Stimulated activated CD4-positive, alpha-beta T cell treated with anti-CD3 and anti-CD28 coated beads, Interleukin-4, amount 100 ng/mL, for 4 hours (primary cell): ENCODE measurements around the gene DACH1.

Experiments
- DNase-seq, 2 experiments: peaks; one replicate each; pipeline ENCODE4 v3.0.0-alpha.2; 2020

The DACH1 gene

DNA sequence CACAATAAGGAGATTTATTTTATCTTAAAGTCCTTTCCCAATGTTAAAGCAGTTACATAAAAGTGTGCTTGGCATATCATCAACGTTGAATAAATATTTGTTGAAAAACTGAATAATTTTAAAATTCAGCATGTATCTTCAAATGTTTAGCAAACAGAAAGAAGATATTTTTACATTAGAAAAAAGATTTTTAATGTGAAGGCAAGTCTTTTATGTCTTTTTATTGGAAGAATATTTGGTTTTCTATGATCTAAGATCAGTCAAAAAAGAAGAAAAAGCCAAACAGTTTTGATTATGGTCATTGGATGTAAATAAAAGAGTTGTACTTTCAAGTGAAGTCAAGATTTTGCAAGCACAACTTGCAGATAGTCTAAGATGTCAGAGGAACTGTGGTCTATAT is 397.4 kb downstream of the DACH1 start:
- no peak for DNase-seq

DNA sequence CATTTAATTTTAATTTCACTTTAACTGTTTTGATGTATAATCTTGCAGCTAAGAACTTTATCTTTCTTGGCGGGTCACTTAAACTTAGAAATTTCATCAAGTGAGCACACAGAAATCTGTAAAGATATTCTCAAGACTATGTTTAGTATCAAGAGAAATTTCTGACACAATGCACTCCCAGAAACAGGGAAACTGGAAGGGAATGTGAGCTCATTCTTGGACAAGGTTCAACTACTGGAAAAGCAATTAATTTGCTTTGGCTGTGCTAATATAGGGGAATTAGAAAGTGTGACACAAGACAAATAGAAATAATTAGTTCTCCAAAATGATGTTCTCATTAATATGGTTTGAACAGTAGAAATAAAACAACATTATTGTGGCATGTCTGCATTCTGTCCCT is 402.3 kb downstream of the DACH1 start:
- no peak for DNase-seq

DNA sequence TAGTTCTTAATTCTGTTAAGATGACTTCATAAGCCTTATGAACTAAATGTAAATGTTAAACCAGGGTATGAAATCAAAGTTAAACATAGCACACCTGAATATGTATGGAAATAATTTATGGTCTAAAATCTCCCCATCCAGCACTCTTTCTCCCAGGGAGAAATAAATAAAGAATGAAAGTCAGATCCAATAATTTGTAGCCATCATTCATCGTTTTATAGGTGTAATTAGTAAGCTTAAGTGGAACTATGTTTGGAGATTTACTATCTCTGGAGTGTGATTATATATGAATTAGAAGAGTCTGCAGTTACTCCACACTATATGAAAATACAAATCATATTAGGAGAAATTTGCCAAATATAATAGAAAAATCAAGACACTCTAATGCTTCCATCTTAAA is 405.1 kb downstream of the DACH1 start:
- DNase-seq: no peak

DNA sequence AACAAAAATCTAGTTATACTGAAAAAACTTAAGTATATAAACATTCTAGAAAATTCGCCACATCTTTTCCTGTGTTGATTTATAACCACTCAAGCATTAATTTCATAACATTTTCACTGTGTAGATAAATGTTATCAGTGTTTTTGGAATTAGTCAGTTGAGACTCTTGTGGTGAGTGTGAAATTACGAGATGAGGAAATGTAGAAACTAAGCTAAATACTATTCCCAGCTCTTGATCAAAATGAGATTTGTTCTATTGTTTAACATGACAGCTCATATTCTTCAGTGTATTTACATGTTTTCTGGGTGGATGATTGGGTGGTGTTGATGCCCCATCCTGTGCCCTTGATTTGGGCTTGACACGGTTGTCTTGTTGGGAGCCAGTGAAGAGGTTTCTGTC is 406.8 kb downstream of the DACH1 start:
- no peak for DNase-seq

DNA sequence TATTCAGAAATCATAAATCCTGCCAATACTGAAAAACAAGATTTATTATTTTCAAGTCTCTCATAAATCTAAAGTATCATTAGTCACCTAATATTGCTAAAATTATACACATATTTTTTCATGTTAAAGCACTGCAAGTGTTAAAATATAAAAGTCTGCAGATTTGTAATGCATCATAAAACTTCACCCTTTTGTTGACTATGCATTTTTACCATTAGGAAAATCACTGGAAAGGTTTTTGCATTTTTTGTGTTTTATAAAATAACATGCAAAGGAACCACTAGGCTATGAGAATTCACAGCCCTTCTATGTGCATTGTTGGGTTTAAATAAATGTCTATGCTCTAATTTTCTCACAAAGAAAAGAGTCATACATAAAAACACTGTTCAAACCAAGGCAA is 407.3 kb downstream of the DACH1 start:
- no peak for DNase-seq

DNA sequence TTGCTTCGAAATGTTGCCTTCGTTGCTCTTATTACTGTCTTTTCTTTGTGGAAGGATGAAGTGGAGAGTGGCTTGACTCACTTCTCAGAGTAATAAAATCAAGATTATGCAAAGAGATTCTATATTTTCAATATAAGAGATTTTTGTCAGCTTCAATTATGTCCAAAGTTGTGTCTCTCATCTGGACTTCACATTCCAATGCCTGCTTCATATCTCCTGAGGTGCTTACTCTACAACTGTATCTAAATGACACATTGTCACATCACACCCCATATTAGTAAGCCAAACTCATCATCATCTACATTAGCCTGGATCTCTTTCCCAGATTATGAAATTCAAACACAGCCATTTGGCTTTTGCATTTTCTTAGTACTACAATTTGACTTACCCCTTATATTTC is 409.4 kb downstream of the DACH1 start:
- DNase-seq: no peak

DNA sequence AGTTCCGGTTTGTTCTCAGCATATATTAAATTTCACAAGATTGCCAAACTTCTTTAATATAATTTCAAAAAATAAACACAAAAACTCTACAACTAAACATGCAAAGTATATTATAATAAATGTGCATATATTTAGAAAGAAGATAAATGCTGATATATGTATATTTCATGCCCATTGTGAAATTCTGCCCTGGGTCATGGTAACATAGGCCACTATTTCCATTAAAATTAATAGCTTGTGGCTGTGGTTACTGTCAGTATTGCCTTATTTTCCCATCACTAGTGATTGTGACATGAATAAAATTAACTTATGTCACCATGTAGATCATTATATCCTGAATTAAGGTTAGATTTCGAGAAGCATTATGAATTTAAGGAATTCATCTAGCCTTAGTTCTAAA is 410.9 kb downstream of the DACH1 start:
- no peak for DNase-seq

DNA sequence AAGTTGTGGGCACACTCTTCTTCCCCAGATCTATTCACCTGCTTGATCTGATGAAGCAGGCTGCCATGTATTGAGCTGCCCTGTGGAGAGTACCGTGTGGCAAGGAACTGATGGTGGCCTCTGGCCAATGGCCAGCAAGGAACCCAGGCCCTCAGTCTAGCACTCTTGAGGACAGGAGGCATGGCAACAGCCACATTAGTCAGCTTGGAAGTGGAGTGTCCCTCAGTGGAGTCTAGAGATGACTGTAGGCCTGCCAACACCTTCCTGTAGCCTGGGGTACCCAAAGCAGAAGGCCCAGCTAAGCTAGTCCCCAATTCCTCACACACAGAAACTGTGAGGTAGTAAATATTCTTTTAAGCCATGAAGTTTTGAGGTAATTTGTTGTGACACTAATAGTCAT is 412.5 kb downstream of the DACH1 start:
- DNase-seq: no peak

DNA sequence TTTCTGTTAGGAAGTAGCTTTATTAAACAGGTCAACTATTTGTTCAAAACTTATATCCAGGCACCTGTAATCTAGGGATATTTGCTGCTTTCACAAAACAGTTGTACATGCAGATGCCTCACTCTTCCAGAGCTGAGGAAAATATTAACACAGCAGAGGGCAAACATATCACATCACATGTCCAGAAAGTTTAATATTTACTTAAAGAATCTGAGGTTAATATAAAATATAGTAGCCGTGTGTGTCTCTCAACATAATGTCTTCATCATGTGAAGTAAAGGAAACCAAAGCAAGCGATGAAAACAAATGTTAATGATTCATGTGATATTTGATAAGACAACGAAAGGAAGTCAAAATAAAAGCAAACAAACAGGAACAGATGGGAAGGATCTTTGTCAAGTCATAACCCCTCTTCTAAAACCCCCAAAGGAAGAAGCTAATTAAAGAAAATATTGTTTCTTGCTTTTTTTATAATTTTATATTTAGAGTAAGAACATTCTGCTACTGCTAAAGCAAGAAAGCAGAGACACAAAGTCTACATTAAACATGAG is 418.8 kb downstream of the DACH1 start:
- DNase-seq: no peak

DNA sequence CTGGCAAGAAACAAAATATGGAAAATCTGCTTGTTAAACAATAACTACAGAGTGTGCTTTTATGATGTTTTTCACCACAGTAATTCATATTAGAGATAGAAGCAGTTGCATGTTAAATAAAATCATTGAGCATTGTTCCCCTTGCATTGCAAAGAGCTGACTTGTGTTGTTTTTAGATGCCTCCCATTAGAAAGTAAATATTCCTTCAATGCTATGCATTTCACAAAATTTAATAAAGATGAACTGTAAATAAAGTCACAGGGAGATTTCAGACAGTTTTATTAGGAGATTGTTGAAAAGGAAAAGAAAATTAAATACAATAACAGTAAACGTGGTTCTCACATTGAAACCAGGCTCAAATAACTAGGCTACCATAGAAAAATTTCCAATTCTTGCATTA is 429.3 kb downstream of the DACH1 start:
- DNase-seq: no peak

DNA sequence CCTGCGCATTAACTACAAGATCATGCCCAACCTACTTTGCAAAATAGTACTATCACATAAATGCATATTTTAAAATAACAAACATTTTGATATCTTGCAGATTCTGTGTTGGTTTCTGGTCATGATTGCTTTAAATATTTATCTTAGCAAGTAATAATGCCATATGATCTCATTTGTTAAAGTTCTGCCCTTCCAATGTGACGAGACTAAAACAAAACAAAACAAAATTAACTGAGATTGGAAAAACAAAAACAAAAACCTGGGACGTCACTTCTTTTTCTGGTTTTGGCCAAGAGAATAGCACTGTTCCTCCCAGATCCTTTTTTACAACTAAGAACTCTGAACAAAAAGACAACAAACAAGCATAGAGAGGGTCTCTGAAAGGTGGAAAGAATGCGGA is 436.3 kb downstream of the DACH1 start:
- DNase-seq: no peak

DNA sequence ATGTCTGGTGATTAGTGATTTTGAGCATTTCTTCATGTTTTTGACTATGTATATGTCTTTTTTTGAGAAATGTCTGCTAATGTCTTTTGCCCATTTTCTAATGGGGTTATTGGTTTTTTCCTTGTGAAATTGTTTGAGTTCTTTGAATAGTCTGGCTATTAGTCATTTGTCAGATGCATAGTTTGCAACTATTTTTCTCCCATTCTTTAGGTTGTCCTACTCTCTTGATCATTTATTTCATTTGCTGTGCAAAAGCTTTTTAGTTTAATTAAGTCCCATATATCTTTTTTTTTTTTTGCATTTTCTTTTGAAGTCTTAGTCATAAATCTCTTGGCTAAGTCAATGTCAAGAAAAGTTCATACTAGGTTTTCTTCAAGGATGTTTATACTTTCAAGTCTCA is 449.8 kb downstream of the DACH1 start:
- DNase-seq: no peak

DNA sequence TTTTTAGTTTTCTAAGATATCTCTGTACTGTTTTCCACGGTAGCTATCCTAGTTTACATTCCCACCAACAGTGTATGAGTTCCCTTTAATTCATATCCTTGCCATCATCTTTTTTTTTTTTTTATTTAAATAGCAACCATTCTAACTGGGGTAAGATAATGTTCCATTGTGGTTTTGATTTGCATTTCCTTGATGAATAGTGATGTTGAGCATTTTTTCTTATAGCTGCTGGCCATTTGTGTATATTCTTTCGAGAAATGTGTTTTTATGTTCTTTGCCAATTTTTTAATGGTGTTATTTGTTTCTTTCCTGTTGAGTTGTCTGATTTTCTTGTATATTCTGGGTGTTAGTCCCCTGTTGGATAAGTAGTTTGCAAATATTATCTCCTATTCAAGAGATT is 454.8 kb downstream of the DACH1 start:
- DNase-seq: no peak

DNA sequence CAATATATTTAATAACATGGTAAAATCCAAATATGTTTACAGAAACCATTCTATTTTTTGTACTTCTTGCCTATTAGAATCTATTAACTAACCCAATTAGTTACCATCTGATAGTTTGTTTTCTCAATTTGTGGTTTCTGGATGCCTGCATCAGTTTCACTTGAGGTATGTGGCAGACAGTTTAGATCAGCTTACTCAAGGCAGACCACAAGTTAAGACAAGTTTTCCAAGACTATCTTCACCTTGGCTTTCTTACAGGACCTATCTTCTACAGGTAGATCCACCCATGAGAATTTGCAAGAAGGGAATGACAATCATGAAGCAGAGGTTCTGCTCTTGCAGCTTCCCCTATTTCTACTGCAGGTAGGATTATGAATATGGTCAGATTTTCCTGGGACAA is 458.6 kb downstream of the DACH1 start:
- no peak for DNase-seq

DNA sequence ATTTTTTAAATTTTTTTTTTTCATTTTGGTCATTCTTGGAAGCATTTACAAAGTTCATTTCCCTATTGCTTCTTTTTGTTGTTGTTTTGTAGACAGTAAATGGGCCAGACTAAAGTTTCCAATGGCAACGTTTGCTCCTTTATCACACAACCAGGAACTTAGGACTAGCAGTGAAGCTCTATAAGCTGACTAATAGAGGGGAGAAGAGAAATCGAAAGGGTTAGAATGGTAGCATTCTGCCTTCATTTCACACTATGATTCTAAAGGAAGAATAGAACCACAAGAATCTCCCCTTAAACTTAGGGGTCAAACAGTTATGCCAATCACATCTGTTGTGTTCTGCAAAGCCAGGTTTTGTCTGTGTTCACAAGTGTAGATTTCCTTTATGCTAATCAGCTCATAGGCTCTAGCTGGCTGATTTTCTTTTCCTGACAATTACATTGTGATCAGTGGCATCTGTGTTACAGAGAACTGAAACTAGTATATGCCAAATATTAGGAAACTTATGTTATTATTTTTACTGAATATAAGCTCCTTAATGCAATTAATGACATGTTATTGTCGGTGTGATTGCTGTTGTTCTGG is 467.3 kb downstream of the DACH1 start:
- no peak for DNase-seq

DNA sequence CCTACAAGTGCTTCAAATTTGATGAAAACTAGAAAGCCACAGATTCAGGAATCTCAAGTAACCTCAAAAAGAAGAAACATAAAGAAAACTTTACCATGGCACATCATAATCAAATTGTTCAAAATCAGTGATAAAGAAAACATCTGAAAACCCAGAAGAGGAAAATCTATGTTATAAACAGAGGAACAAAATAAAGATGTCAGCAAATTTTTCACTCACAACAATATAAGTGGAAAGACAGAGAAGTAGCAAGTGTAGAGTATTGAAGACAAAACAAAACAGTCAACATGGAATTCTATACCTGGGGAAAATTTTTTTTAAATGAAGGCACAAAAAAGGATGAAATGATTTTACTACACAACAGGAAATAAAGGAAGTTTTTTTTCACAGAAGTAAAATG is 470.9 kb downstream of the DACH1 start:
- DNase-seq: no peak

DNA sequence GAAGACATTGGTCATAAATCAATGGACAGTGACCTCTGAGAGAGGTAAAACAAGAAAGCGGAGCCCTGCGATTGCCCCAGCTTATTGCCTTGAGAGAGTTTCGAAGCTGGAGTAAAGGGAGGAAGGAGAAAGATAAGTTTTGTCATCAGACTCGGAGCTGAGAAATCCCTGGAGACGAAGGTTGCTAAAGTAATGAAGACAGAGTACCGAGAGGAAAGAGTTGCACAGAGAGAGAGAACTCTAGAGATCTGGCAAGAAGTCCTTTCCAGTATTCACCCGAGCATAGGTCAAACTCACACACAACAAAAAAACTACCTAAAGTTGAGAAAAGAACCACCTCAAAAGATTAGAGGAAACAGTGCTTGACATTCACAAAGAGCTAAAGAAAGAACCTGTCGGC is 472.0 kb downstream of the DACH1 start:
- no peak for DNase-seq

DNA sequence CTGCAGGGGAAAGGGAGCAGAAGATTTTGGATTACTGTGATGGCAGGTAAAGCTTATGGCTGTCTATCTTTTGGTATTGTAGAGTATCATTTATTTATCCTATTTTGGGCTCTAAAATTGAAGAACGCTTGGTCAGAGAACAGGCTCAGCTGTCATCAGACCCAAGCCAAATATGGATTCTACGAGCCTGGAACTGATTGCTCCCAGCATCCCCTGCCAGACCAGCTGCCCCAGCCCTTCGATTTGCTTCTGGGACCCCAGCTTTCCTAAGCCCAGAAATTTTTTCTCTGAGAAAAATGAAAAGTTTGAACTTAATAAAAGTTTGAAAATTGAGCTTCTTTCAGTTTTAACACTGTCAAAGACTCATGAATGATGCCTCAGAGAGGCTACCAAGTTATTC is 472.8 kb downstream of the DACH1 start:
- no peak for DNase-seq
